Neural cell (in vitro differentiated cells): Measurements from ENCODE around the gene PLEKHG3. TPM values are rescaled to one million over a fixed set of nuclear protein-coding genes. Genes with fewer than 3 reads are reported as not detected.

ENCODE experiments used
- H2AFZ ChIP-seq: fragments of 200-600, 300-800 bp; sonication (generic), shearing (Covaris generic); 2 replicates; pipeline ENCODE4 v1.6.0; 2014; ENCODE audit warnings: low read depth, mild to moderate bottlenecking, antibody characterized with exemption, low read length, moderate library complexity
- H3F3A ChIP-seq: fragments of 200-600 bp; shearing (Covaris generic); 2 replicates; pipeline ENCODE4 v1.6.1; 2016; ENCODE audit warnings: mild to moderate bottlenecking, moderate library complexity, mixed read lengths, antibody characterized with exemption, low read length; ENCODE audit not compliant: insufficient read depth, poor library complexity, severe bottlenecking
- H3K27ac ChIP-seq: fragments of 200-600, 300-800 bp; sonication (generic), shearing (Covaris generic); 2 replicates; pipeline ENCODE4 v1.5.1; 2014; ENCODE audit warnings: mild to moderate bottlenecking, low read length, moderate library complexity
- H3K27me3 ChIP-seq: fragments of 300-800, 200-600 bp; sonication (generic), shearing (Covaris generic); 2 replicates; pipeline ENCODE4 v1.6.0; 2014; ENCODE audit warnings: mild to moderate bottlenecking, low read depth, low read length, moderate library complexity; ENCODE audit not compliant: insufficient read depth
- H3K36me3 ChIP-seq: fragments of 300-800, 200-600 bp; sonication (generic), shearing (Covaris generic); 2 replicates; pipeline ENCODE4 v1.5.1; 2014; ENCODE audit warnings: mild to moderate bottlenecking, antibody characterized with exemption, low read length, moderate library complexity; ENCODE audit not compliant: insufficient read depth
- H3K4me2 ChIP-seq: fragments of 300-800, 200-600 bp; sonication (generic), shearing (Covaris generic); 2 replicates; pipeline ENCODE4 v1.6.0; 2014; ENCODE audit warnings: mild to moderate bottlenecking, low read length
- H3K4me3 ChIP-seq: fragments of 300-800, 200-600 bp; sonication (generic), shearing (Covaris generic); 2 replicates; pipeline ENCODE4 v1.5.1; 2014; ENCODE audit warnings: mild to moderate bottlenecking, low read length, moderate library complexity
- H3K79me2 ChIP-seq: fragments of 200-600 bp; shearing (Covaris generic); replicated peaks from 2 replicates; pipeline ENCODE4 v1.6.0; 2014; ENCODE audit warnings: mild to moderate bottlenecking, low read length, moderate library complexity; ENCODE audit not compliant: insufficient read depth
- H3K9ac ChIP-seq: fragments of 300-800, 200-600 bp; sonication (generic), shearing (Covaris generic); 2 replicates; pipeline ENCODE4 v1.6.1; 2016; ENCODE audit warnings: mild to moderate bottlenecking, low read length, mixed read lengths
- H3K9me2 ChIP-seq: fragments of 200-600 bp; shearing (Covaris generic); 2 replicates; pipeline ENCODE4 v1.6.1; 2016; ENCODE audit warnings: mild to moderate bottlenecking, low read length, mixed read lengths; ENCODE audit not compliant: insufficient read depth
- H3K9me3 ChIP-seq: fragments of 200-600, 300-800 bp; sonication (generic), shearing (Covaris generic); 2 replicates; pipeline ENCODE4 v1.6.1; 2016; ENCODE audit warnings: mild to moderate bottlenecking, mixed run types, low read length, moderate library complexity, mixed read lengths
- H4K20me1 ChIP-seq: fragments of 200-600 bp; shearing (Covaris generic); 2 replicates; pipeline ENCODE4 v1.6.1; 2016; ENCODE audit warnings: mild to moderate bottlenecking, mixed run types; ENCODE audit not compliant: insufficient read depth
- EP300 ChIP-seq: fragments of 450-650 bp; conservative IDR thresholded peaks from 2 replicates; pipeline ENCODE4 v1.6.1; 2014; ENCODE audit warnings: antibody characterized with exemption, mild to moderate bottlenecking, moderate library complexity; ENCODE audit not compliant: poor library complexity, severe bottlenecking
- EZH2 ChIP-seq: fragments of 200-600, 300-800 bp; shearing (Covaris generic), sonication (generic); IDR thresholded peaks from 2 replicates; pipeline ENCODE4 v1.6.1; 2014; ENCODE audit warnings: antibody characterized with exemption, low read length, borderline replicate concordance, mild to moderate bottlenecking; ENCODE audit not compliant: insufficient read depth, poor library complexity, severe bottlenecking
- MXI1 ChIP-seq: fragments of 450-650 bp; conservative IDR thresholded peaks from 2 replicates; pipeline ENCODE4 v1.6.1; 2014; ENCODE audit warnings: antibody characterized with exemption, mild to moderate bottlenecking; ENCODE audit not compliant: poor library complexity, severe bottlenecking
- POLR2AphosphoS5 ChIP-seq: IDR thresholded peaks from 2 replicates; pipeline ENCODE4 v1.6.1; 2012
- RAD21 ChIP-seq: fragments of 450-650 bp; conservative IDR thresholded peaks from 2 replicates; pipeline ENCODE4 v1.6.1; 2014; ENCODE audit warnings: antibody characterized with exemption, mild to moderate bottlenecking, moderate library complexity
- SMC3 ChIP-seq: fragments of 450-650 bp; conservative IDR thresholded peaks from 2 replicates; pipeline ENCODE4 v1.6.1; 2014; ENCODE audit warnings: antibody characterized with exemption, mild to moderate bottlenecking, moderate library complexity; ENCODE audit not compliant: poor library complexity
- TAF1 ChIP-seq: IDR thresholded peaks from 2 replicates; pipeline ENCODE4 v1.6.1; 2012; ENCODE audit warnings: low read depth
- polyA plus RNA-seq: library from polyadenylated mRNA; depleted of rRNA; stranded (reverse); fragments of >200 nt; gene quantifications from 2 replicates; pipeline ENCODE4 v1.2.3, GENCODE V29; 2014
- TF ChIP-seq, protein P1 (sequence below): fragments of 450-650 bp; IDR thresholded peaks from 2 replicates; pipeline ENCODE4 v1.5.1; 2014; ENCODE audit warnings: antibody characterized with exemption, mild to moderate bottlenecking, moderate library complexity; ENCODE audit not compliant: poor library complexity, severe bottlenecking
- TF ChIP-seq, protein P2 (sequence below): IDR thresholded peaks from 2 replicates; pipeline ENCODE4 v1.6.1; 2012; ENCODE audit warnings: borderline replicate concordance

PLEKHG3 gene
- polyA plus RNA-seq, 1 donor from 2014 or later, result 15.8 TPM

DNA sequence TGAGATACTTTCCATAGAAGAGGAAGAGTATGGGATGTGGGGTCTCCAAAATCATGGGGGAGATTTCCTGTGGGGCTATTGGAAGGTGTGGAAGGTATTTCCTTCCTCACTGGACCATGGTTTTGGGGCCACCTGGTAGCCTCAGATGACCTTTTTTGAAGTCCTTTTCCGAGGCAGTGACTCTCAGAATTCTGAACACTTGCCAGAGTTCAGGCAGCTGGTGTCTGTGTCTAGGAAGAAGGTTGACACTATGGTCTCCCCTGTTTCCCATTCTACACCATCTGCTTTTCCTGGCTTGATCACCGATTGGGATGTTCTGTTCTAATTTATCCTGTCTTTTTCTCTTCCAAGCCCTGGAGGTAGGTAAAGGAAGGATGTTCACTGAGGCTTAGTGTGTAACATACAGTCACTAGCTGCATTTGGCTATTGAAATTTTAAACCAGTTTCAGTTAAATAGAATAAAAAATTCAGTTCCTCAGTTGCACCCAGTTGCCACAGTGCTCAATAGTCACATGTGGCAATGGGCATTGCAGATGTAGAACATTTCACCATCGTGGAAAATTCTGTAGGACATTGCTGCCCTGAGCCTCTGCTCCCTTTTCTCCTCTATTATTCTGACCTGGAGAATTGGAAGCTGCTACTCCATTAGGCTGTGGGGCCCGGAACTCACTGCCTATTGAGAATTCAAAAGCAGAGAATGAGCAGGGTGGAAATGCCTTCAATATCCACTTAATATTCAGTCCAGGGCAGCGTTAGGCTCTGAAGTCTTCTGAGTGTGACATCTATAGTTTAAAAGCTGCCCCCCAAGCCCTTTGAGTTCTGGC, 11.0 kb upstream of the PLEKHG3 start:
- no peak for TF ChIP-seq TAF1
- no peak for TF ChIP-seq MXI1
- TF ChIP-seq SMC3, result no peak
- TF ChIP-seq RAD21, result no peak
- no peak for TF ChIP-seq EP300
- Histone ChIP-seq H3K27me3 (no peaks in the 10 kb centered on the region), H3K4me2 (no peak overlapping the region), H2AFZ (no peak overlapping the region), H3K79me2 (no peaks in the 10 kb centered on the region), H3K27ac (no peak overlapping the region), H3K9me2 (no peaks in the 10 kb centered on the region), H3K9ac (no peak overlapping the region), H3F3A (no peaks in the 10 kb centered on the region), H4K20me1 (no peaks in the 10 kb centered on the region), H3K36me3 (no peaks in the 10 kb centered on the region), H3K9me3 (no peaks in the 10 kb centered on the region), H3K4me3 (no peak overlapping the region)

DNA sequence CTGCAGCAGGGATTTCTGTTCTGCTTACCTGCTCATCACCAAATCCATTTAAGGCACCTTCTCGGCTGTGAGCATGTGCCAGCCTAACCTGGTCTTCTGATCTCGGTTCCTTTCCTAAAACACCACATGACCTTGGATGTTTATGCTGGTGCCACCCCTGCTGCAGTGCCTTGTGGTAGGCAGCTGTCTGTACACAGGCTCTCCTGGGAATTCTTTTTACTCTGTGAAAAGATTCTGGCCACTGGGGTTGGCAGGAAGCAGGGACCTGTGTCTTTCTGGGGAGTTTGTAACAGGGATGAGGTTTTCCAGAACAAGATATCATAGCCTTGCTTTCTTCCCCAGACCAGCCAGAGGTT, 10.4 kb upstream of the PLEKHG3 start:
- Histone ChIP-seq H3K36me3 (no peaks in the 10 kb centered on the region), H3K9ac (no peak overlapping the region), H2AFZ (no peak overlapping the region), H3K79me2 (no peaks in the 10 kb centered on the region), H3K4me2 (no peak overlapping the region), H3K9me2 (no peaks in the 10 kb centered on the region), H3K27me3 (no peaks in the 10 kb centered on the region), H3K27ac (no peak overlapping the region), H4K20me1 (no peaks in the 10 kb centered on the region), H3K4me3 (no peak overlapping the region), H3F3A (no peaks in the 10 kb centered on the region), H3K9me3 (no peaks in the 10 kb centered on the region)
- TF ChIP-seq, protein P1, sequence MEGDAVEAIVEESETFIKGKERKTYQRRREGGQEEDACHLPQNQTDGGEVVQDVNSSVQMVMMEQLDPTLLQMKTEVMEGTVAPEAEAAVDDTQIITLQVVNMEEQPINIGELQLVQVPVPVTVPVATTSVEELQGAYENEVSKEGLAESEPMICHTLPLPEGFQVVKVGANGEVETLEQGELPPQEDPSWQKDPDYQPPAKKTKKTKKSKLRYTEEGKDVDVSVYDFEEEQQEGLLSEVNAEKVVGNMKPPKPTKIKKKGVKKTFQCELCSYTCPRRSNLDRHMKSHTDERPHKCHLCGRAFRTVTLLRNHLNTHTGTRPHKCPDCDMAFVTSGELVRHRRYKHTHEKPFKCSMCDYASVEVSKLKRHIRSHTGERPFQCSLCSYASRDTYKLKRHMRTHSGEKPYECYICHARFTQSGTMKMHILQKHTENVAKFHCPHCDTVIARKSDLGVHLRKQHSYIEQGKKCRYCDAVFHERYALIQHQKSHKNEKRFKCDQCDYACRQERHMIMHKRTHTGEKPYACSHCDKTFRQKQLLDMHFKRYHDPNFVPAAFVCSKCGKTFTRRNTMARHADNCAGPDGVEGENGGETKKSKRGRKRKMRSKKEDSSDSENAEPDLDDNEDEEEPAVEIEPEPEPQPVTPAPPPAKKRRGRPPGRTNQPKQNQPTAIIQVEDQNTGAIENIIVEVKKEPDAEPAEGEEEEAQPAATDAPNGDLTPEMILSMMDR, result no peak
- no peak for TF ChIP-seq TAF1
- no peak for TF ChIP-seq POLR2AphosphoS5
- TF ChIP-seq RAD21, result no peak
- no peak for TF ChIP-seq MXI1
- no peak for TF ChIP-seq EP300
- no peak for TF ChIP-seq EZH2
- TF ChIP-seq SMC3, result no peak
- TF ChIP-seq, protein P2, sequence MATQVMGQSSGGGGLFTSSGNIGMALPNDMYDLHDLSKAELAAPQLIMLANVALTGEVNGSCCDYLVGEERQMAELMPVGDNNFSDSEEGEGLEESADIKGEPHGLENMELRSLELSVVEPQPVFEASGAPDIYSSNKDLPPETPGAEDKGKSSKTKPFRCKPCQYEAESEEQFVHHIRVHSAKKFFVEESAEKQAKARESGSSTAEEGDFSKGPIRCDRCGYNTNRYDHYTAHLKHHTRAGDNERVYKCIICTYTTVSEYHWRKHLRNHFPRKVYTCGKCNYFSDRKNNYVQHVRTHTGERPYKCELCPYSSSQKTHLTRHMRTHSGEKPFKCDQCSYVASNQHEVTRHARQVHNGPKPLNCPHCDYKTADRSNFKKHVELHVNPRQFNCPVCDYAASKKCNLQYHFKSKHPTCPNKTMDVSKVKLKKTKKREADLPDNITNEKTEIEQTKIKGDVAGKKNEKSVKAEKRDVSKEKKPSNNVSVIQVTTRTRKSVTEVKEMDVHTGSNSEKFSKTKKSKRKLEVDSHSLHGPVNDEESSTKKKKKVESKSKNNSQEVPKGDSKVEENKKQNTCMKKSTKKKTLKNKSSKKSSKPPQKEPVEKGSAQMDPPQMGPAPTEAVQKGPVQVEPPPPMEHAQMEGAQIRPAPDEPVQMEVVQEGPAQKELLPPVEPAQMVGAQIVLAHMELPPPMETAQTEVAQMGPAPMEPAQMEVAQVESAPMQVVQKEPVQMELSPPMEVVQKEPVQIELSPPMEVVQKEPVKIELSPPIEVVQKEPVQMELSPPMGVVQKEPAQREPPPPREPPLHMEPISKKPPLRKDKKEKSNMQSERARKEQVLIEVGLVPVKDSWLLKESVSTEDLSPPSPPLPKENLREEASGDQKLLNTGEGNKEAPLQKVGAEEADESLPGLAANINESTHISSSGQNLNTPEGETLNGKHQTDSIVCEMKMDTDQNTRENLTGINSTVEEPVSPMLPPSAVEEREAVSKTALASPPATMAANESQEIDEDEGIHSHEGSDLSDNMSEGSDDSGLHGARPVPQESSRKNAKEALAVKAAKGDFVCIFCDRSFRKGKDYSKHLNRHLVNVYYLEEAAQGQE, result no peak
